Activated T-helper 17 cell treated with anti-CD3 and anti-CD28 coated beads, Interleukin-2, amount 50 U/mL, for 72 hours (primary cell): ENCODE results near the gene B3GNT2. TPM values are rescaled to one million over a fixed set of nuclear protein-coding genes. Genes with fewer than 3 reads are reported as not detected.
"Not testable (repeated sequence)": the region's sequence is repeated elsewhere in the genome, so short reads cannot be mapped to it uniquely, and the experiment has no call there.

ENCODE experiments used
- ATAC-seq: fragments of 150-1000 bp; cut with Tn5 transposase; replicated peaks from 2 replicates; pipeline ENCODE4 v1.10.0; 2021; ENCODE audit warnings: mild to moderate bottlenecking, moderate library complexity
- H3K27ac Mint-ChIP-seq: one replicate; pipeline ENCODE4 v1.8.0; 2022; ENCODE audit warnings: mixed read lengths
- H3K27me3 Mint-ChIP-seq: one replicate; pipeline ENCODE4 v1.8.0; 2022; ENCODE audit warnings: mixed read lengths
- H3K36me3 Mint-ChIP-seq: one replicate; pipeline ENCODE4 v1.8.0; 2022; ENCODE audit warnings: low read depth, mild to moderate bottlenecking, mixed read lengths
- H3K4me1 Mint-ChIP-seq: one replicate; pipeline ENCODE4 v1.8.0; 2022; ENCODE audit warnings: mixed read lengths
- H3K4me3 Mint-ChIP-seq: one replicate; pipeline ENCODE4 v1.8.0; 2022; ENCODE audit warnings: mild to moderate bottlenecking, mixed read lengths
- H3K9me3 Mint-ChIP-seq: one replicate; pipeline ENCODE4 v1.8.0; 2022; ENCODE audit warnings: mixed read lengths
- total RNA-seq, 2 donors: library from RNA; stranded (reverse); gene quantifications; one replicate each; pipeline ENCODE4 v1.2.3, GENCODE V29; 2022

The B3GNT2 gene
- total RNA-seq: 10 to 100 TPM; 15.0 to 20.1 TPM

- Mint-ChIP-seq H3K4me1 (peaks cover 24% of the 10 kb centered on the region), H3K9me3 (no peaks in the 10 kb centered on the region), H3K36me3 (peaks cover 17% of the 10 kb centered on the region), H3K27me3 (no peaks in the 10 kb centered on the region), H3K27ac (no peak within 1 kb of the TSS), H3K4me3 (peak within 1 kb of the TSS; percentile 81)
- ATAC-seq: peak; percentile 76
These were observed at the start of gene B3GNT2 for GRCh38 chr2:62195421-62196277. B3GNT2 (plus strand) TSS chr2:62196115; CDS start chr2:62222221, 26,106 bp downstream.

- H3K4me3 Mint-ChIP-seq, H3K36me3 Mint-ChIP-seq, ATAC-seq, H3K9me3 Mint-ChIP-seq, H3K4me1 Mint-ChIP-seq, H3K27me3 Mint-ChIP-seq, H3K27ac Mint-ChIP-seq: not testable (repeated sequence)
These were observed 49.1 kb upstream of the B3GNT2 start for GRCh38 chr2:62146790-62147189.

GRCh38 chr2:62147610-62148301, 48.2 kb upstream of the B3GNT2 start:
- Mint-ChIP-seq H3K4me1 (no peaks in the 10 kb centered on the region), H3K27ac (no peak overlapping the region)
- ATAC-seq: no peak

GRCh38 chr2:62149708-62150107, 46.2 kb upstream of the B3GNT2 start:
- no peaks in the 10 kb centered on the region for H3K36me3 Mint-ChIP-seq
- no peaks in the 10 kb centered on the region for H3K27me3 Mint-ChIP-seq
- no peak overlapping the region for H3K4me3 Mint-ChIP-seq
- H3K27ac Mint-ChIP-seq: no peak overlapping the region
- no peaks in the 10 kb centered on the region for H3K9me3 Mint-ChIP-seq
- ATAC-seq: peak; percentile 62
- no peaks in the 10 kb centered on the region for H3K4me1 Mint-ChIP-seq

More at GRCh38 chr2:62147610-62148301, 48.2 kb upstream of the B3GNT2 start:
- Mint-ChIP-seq H3K27me3 (no peaks in the 10 kb centered on the region), H3K9me3 (no peaks in the 10 kb centered on the region), H3K36me3 (no peaks in the 10 kb centered on the region), H3K4me3 (no peak overlapping the region)

GRCh38 chr2:62150597-62151305, 45.2 kb upstream of the B3GNT2 start:
- no peaks in the 10 kb centered on the region for H3K27me3 Mint-ChIP-seq
- no peak overlapping the region for H3K4me3 Mint-ChIP-seq
- H3K27ac Mint-ChIP-seq: no peak overlapping the region
- no peak for ATAC-seq
- no peaks in the 10 kb centered on the region for H3K4me1 Mint-ChIP-seq
- no peaks in the 10 kb centered on the region for H3K36me3 Mint-ChIP-seq
- no peaks in the 10 kb centered on the region for H3K9me3 Mint-ChIP-seq

- no peak overlapping the region for H3K27ac Mint-ChIP-seq
- H3K4me1 Mint-ChIP-seq: no peaks in the 10 kb centered on the region
- H3K4me3 Mint-ChIP-seq: no peak overlapping the region
- H3K27me3 Mint-ChIP-seq: no peaks in the 10 kb centered on the region
- ATAC-seq: no peak
- no peaks in the 10 kb centered on the region for H3K36me3 Mint-ChIP-seq
- H3K9me3 Mint-ChIP-seq: no peaks in the 10 kb centered on the region
These were observed 44.6 kb upstream of the B3GNT2 start for GRCh38 chr2:62151306-62151638.

- ATAC-seq: no peak
- H3K4me3 Mint-ChIP-seq: no peak overlapping the region
- no peaks in the 10 kb centered on the region for H3K9me3 Mint-ChIP-seq
- H3K4me1 Mint-ChIP-seq: no peaks in the 10 kb centered on the region
- H3K27ac Mint-ChIP-seq: no peak overlapping the region
- H3K27me3 Mint-ChIP-seq: no peaks in the 10 kb centered on the region
- H3K36me3 Mint-ChIP-seq: no peaks in the 10 kb centered on the region
These were observed 43.9 kb upstream of the B3GNT2 start for GRCh38 chr2:62152000-62152399.

GRCh38 chr2:62156861-62157496, 38.9 kb upstream of the B3GNT2 start:
- Mint-ChIP-seq H3K9me3 (no peaks in the 10 kb centered on the region), H3K36me3 (no peaks in the 10 kb centered on the region), H3K4me1 (no peaks in the 10 kb centered on the region), H3K27me3 (no peaks in the 10 kb centered on the region), H3K27ac (no peak overlapping the region), H3K4me3 (no peak overlapping the region)
- no peak for ATAC-seq

GRCh38 chr2:62158444-62159121, 37.3 kb upstream of the B3GNT2 start:
- no peaks in the 10 kb centered on the region for H3K27me3 Mint-ChIP-seq
- no peak for ATAC-seq
- no peak overlapping the region for H3K4me3 Mint-ChIP-seq
- no peak overlapping the region for H3K27ac Mint-ChIP-seq
- H3K4me1 Mint-ChIP-seq: no peaks in the 10 kb centered on the region
- no peaks in the 10 kb centered on the region for H3K36me3 Mint-ChIP-seq
- H3K9me3 Mint-ChIP-seq: no peaks in the 10 kb centered on the region

- not testable (repeated sequence) for H3K9me3 Mint-ChIP-seq, H3K36me3 Mint-ChIP-seq, H3K4me1 Mint-ChIP-seq, ATAC-seq, H3K27me3 Mint-ChIP-seq, H3K27ac Mint-ChIP-seq, H3K4me3 Mint-ChIP-seq
These were observed 35.2 kb upstream of the B3GNT2 start for GRCh38 chr2:62160691-62161090.

GRCh38 chr2:62163106-62163831, 32.6 kb upstream of the B3GNT2 start:
- no peak for ATAC-seq

GRCh38 chr2:62163834-62164233, 32.1 kb upstream of the B3GNT2 start:
- Mint-ChIP-seq H3K27ac (no peak overlapping the region), H3K4me3 (no peak overlapping the region), H3K36me3 (no peaks in the 10 kb centered on the region), H3K27me3 (no peaks in the 10 kb centered on the region), H3K9me3 (no peaks in the 10 kb centered on the region), H3K4me1 (no peaks in the 10 kb centered on the region)
- no peak for ATAC-seq

More at GRCh38 chr2:62163106-62163831, 32.6 kb upstream of the B3GNT2 start:
- H3K4me3 Mint-ChIP-seq: no peak overlapping the region
- H3K27ac Mint-ChIP-seq: no peak overlapping the region
- no peaks in the 10 kb centered on the region for H3K4me1 Mint-ChIP-seq
- no peaks in the 10 kb centered on the region for H3K9me3 Mint-ChIP-seq
- no peaks in the 10 kb centered on the region for H3K36me3 Mint-ChIP-seq
- no peaks in the 10 kb centered on the region for H3K27me3 Mint-ChIP-seq

- Mint-ChIP-seq H3K4me1 (no peaks in the 10 kb centered on the region), H3K4me3 (no peak overlapping the region), H3K27me3 (no peaks in the 10 kb centered on the region), H3K9me3 (no peaks in the 10 kb centered on the region), H3K36me3 (no peaks in the 10 kb centered on the region), H3K27ac (no peak overlapping the region)
- no peak for ATAC-seq
These were observed 20.2 kb upstream of the B3GNT2 start for GRCh38 chr2:62175728-62176127.
